H1 (cell line): Measurements from ENCODE around the gene SLC12A8. TPM values are rescaled to one million over a fixed set of nuclear protein-coding genes. Genes with fewer than 3 reads are reported as not detected.

Experiments used
- CTCF ChIA-PET: fragments of 300-600 bp; sonication (Branson Sonifier 250); formaldehyde crosslinking; loops from one replicate; lab custom pipeline; 2021; ENCODE audit not compliant: partially characterized antibody; lab: Charles Lee
- POLR2A ChIA-PET: fragments of 300-600 bp; sonication (Branson Sonifier 250); formaldehyde crosslinking; loops from one replicate; lab custom pipeline; 2021; ENCODE audit warnings: inconsistent platforms; ENCODE audit not compliant: partially characterized antibody; lab: Charles Lee
- DNase-seq, 2 experiments: peaks; one replicate each; pipeline versions ENCODE4 v3.0.0 to v3.0.0-alpha.2; 2010 to 2022; ENCODE audit warnings: low spot score in 2 of 2, low read depth in 1 of 2, mixed read lengths in 1 of 2
- FAIRE-seq: peaks from 2 replicates; lab custom pipeline; 2011; peaks lifted over from hg19 to GRCh38; lab: Jason Lieb, UNC
- H2AFZ ChIP-seq: 2 replicates; pipeline ENCODE4 v1.8.1; 2012; ENCODE audit warnings: low read length, inconsistent platforms
- H2AK5ac ChIP-seq: 2 replicates; pipeline ENCODE4 v1.6.1; 2013; ENCODE audit warnings: low read depth, low read length
- H2BK120ac ChIP-seq: replicated peaks from 2 replicates; pipeline ENCODE3; 2013; ENCODE audit warnings: low read depth, low read length, inconsistent platforms
- H2BK12ac ChIP-seq: 2 replicates; pipeline ENCODE4 v1.6.1; 2013; ENCODE audit warnings: low read depth, low read length
- H2BK15ac ChIP-seq: 2 replicates; pipeline ENCODE4 v1.6.1; 2013; ENCODE audit warnings: low read length
- H2BK20ac ChIP-seq: 2 replicates; pipeline ENCODE4 v1.6.1; 2013; ENCODE audit warnings: low read length
- H2BK5ac ChIP-seq: 2 replicates; pipeline ENCODE4 v1.6.1; 2013; ENCODE audit warnings: low read depth, low read length
- H3K14ac ChIP-seq: 2 replicates; pipeline ENCODE4 v1.6.1; 2013; ENCODE audit warnings: inconsistent platforms; ENCODE audit not compliant: insufficient read length
- H3K18ac ChIP-seq: 2 replicates; pipeline ENCODE4 v1.6.1; 2013; ENCODE audit warnings: low read length; ENCODE audit errors: extremely low read depth
- H3K23ac ChIP-seq: 2 replicates; pipeline ENCODE4 v1.6.1; 2013; ENCODE audit warnings: inconsistent platforms; ENCODE audit not compliant: insufficient read length
- H3K23me2 ChIP-seq: 2 replicates; pipeline ENCODE4 v1.6.1; 2013; ENCODE audit warnings: low read depth, low read length
- H3K27ac ChIP-seq: 2 replicates; pipeline ENCODE4 v1.6.1; 2011; ENCODE audit warnings: low read depth, low read length, inconsistent platforms
- H3K27me3 ChIP-seq, 4 experiments: replicated peaks in 1 of 4; 1 replicate in 1 of 4; 2 replicates in 3 of 4; pipeline versions ENCODE4 v1.6.1 to v1.8.1; 2011 to 2013; ENCODE audit warnings: low read length in 3 of 4, mild to moderate bottlenecking in 3 of 4, inconsistent platforms in 2 of 4, mixed read lengths in 2 of 4, moderate library complexity in 1 of 4; ENCODE audit not compliant: control insufficient read depth in 3 of 4, insufficient read depth in 3 of 4; ENCODE audit errors: extremely low read depth in 1 of 4
- H3K36me3 ChIP-seq, 4 experiments: 2 replicates each; pipeline versions ENCODE4 v1.6.1 to v1.8.1; 2011 to 2013; ENCODE audit warnings: mild to moderate bottlenecking in 4 of 4, low read length in 3 of 4, moderate library complexity in 2 of 4, control low read depth in 1 of 4, inconsistent platforms in 1 of 4; ENCODE audit not compliant: insufficient read depth in 4 of 4, control insufficient read depth in 2 of 4
- H3K4ac ChIP-seq: replicated peaks from 2 replicates; pipeline ENCODE3; 2013; ENCODE audit warnings: low read length, low read depth, mixed read lengths, inconsistent platforms; ENCODE audit not compliant: insufficient read length
- H3K4me1 ChIP-seq, 4 experiments: replicated peaks in 1 of 4; 1 replicate in 1 of 4; 2 replicates in 3 of 4; pipeline versions ENCODE4 v1.6.1 to v1.8.1; 2011 to 2013; ENCODE audit warnings: low read length in 3 of 4, inconsistent platforms in 2 of 4, mixed read lengths in 1 of 4; ENCODE audit not compliant: insufficient read depth in 4 of 4, control insufficient read depth in 3 of 4
- H3K4me2 ChIP-seq, 2 experiments: 2 replicates each; pipeline versions ENCODE4 v1.6.1 to v1.8.1; 2011 to 2013; ENCODE audit warnings: low read depth in 2 of 2, low read length in 2 of 2, control low read depth in 1 of 2, inconsistent platforms in 1 of 2, mild to moderate bottlenecking in 1 of 2; ENCODE audit not compliant: insufficient read depth in 1 of 2
- H3K4me3 ChIP-seq, 4 experiments: fragments of 200-600, 300-600 bp in 1 of 4; sonication (generic), shearing (Covaris generic), sonication (Bioruptor Twin) in 1 of 4; 2 replicates each; pipeline versions ENCODE4 v1.5.1 to v1.8.1; 2011 to 2016; ENCODE audit warnings: low read length in 4 of 4, low read depth in 3 of 4, control low read depth in 2 of 4, inconsistent platforms in 2 of 4, mild to moderate bottlenecking in 2 of 4, mixed read lengths in 1 of 4, moderate library complexity in 1 of 4; ENCODE audit not compliant: insufficient read depth in 2 of 4; ENCODE audit errors: extremely low read depth in 1 of 4
- H3K56ac ChIP-seq: replicated peaks from 2 replicates; pipeline ENCODE3; 2013; ENCODE audit warnings: low read depth, mild to moderate bottlenecking, mixed read lengths, low read length, inconsistent platforms; ENCODE audit not compliant: insufficient read length
- H3K79me1 ChIP-seq: 2 replicates; pipeline ENCODE4 v1.6.1; 2013; ENCODE audit warnings: low read depth, low read length, control low read depth
- H3K79me2 ChIP-seq, 2 experiments: 2 replicates each; pipeline versions ENCODE4 v1.6.1 to v1.8.1; 2012 to 2013; ENCODE audit warnings: low read length in 2 of 2, mild to moderate bottlenecking in 2 of 2, inconsistent platforms in 1 of 2; ENCODE audit not compliant: insufficient read depth in 2 of 2, control insufficient read depth in 1 of 2
- H3K9ac ChIP-seq, 4 experiments: replicated peaks in 1 of 4; 1 replicate in 1 of 4; 2 replicates in 3 of 4; pipeline versions ENCODE4 v1.6.1 to v1.8.1; 2011 to 2013; ENCODE audit warnings: low read depth in 3 of 4, low read length in 3 of 4, control low read depth in 2 of 4, mild to moderate bottlenecking in 2 of 4, moderate library complexity in 2 of 4, inconsistent platforms in 1 of 4; ENCODE audit errors: extremely low read depth in 1 of 4
- H3K9me3 ChIP-seq, 2 experiments: 2 replicates each; pipeline versions ENCODE4 v1.6.1 to v1.8.1; 2012 to 2013; ENCODE audit warnings: mild to moderate bottlenecking in 2 of 2, moderate library complexity in 2 of 2, control low read depth in 1 of 2, inconsistent platforms in 1 of 2, low read depth in 1 of 2, low read length in 1 of 2, mixed read lengths in 1 of 2; ENCODE audit not compliant: insufficient read depth in 2 of 2
- H4K20me1 ChIP-seq, 2 experiments: replicated peaks in 1 of 2; 2 replicates each; pipeline versions ENCODE3 to v1.8.1; 2011 to 2013; ENCODE audit warnings: inconsistent platforms in 2 of 2, low read length in 2 of 2, mild to moderate bottlenecking in 1 of 2; ENCODE audit not compliant: insufficient read depth in 2 of 2, control insufficient read depth in 1 of 2
- H4K5ac ChIP-seq: 2 replicates; pipeline ENCODE4 v1.6.1; 2013; ENCODE audit warnings: low read length, low read depth, mixed read lengths, inconsistent platforms; ENCODE audit not compliant: insufficient read length
- H4K8ac ChIP-seq: 2 replicates; pipeline ENCODE4 v1.8.0; 2013; ENCODE audit warnings: mild to moderate bottlenecking, moderate library complexity, low read length, inconsistent platforms; ENCODE audit not compliant: insufficient read depth; ENCODE audit errors: extremely low read depth
- H4K91ac ChIP-seq: replicated peaks from 2 replicates; pipeline ENCODE3; 2013; ENCODE audit warnings: low read length, mixed read lengths, inconsistent platforms; ENCODE audit not compliant: insufficient read length
- BACH1 ChIP-seq: IDR thresholded peaks from 2 replicates; pipeline ENCODE4 v1.6.1; 2012; ENCODE audit warnings: low read length, improper control_type of control experiment
- CBX8 ChIP-seq: fragments of 300-800, 300-1000 bp; sonication (generic); IDR thresholded peaks from 2 replicates; pipeline ENCODE4 v1.7.1; 2016; ENCODE audit warnings: low read depth, low read length, borderline replicate concordance
- CTBP2 ChIP-seq: IDR thresholded peaks from 2 replicates; pipeline ENCODE4 v1.7.0; 2011; ENCODE audit warnings: borderline replicate concordance, mild to moderate bottlenecking, moderate library complexity, mixed read lengths, low read length; ENCODE audit not compliant: insufficient read depth, insufficient read length
- EGR1 ChIP-seq: IDR thresholded peaks from 2 replicates; pipeline ENCODE4 v1.6.1; 2011; ENCODE audit warnings: low read depth, low read length, borderline replicate concordance
- EP300 ChIP-seq, 2 experiments: IDR thresholded peaks; 1 replicate in 1 of 2; 2 replicates in 1 of 2; pipeline ENCODE4 v1.6.1; 2011 to 2012; ENCODE audit warnings: low read depth in 2 of 2, low read length in 2 of 2, mild to moderate bottlenecking in 2 of 2, borderline replicate concordance in 1 of 2, inconsistent platforms in 1 of 2, moderate library complexity in 1 of 2
- EZH2 ChIP-seq: fragments of 200-600 bp; sonication (generic); IDR thresholded peaks from 2 replicates; pipeline ENCODE4 v1.7.1; 2012; ENCODE audit warnings: low read depth, mild to moderate bottlenecking, moderate library complexity, low read length, inconsistent platforms; ENCODE audit not compliant: severe bottlenecking
- FOSL1 ChIP-seq: IDR thresholded peaks from 2 replicates; pipeline ENCODE4 v1.6.1; 2011; ENCODE audit warnings: mild to moderate bottlenecking, low read depth, low read length, moderate library complexity; ENCODE audit not compliant: insufficient read depth
- GABPA ChIP-seq: IDR thresholded peaks from 2 replicates; pipeline ENCODE4 v1.6.1; 2011; ENCODE audit warnings: mild to moderate bottlenecking, low read length, moderate library complexity, borderline replicate concordance; ENCODE audit not compliant: insufficient read depth
- GTF2F1 ChIP-seq: IDR thresholded peaks from 2 replicates; pipeline ENCODE4 v1.6.1; 2012; ENCODE audit warnings: low read depth, low read length, improper control_type of control experiment, borderline replicate concordance
- MAFK ChIP-seq: IDR thresholded peaks from 2 replicates; pipeline ENCODE4 v1.6.1; 2012; ENCODE audit warnings: low read depth, mild to moderate bottlenecking, improper control_type of control experiment, low read length
- POLR2AphosphoS5 ChIP-seq: IDR thresholded peaks from 2 replicates; pipeline ENCODE4 v1.6.1; 2011; ENCODE audit warnings: low read depth, low read length
- RNF2 ChIP-seq: fragments of 200-900, 300-1000 bp; sonication (generic); IDR thresholded peaks from 2 replicates; pipeline ENCODE4 v1.7.1; 2016; ENCODE audit warnings: borderline replicate concordance, low read depth, mild to moderate bottlenecking, antibody characterized with exemption, low read length; ENCODE audit not compliant: poor library complexity, severe bottlenecking; ENCODE audit errors: missing control alignments
- SRF ChIP-seq: IDR thresholded peaks from 2 replicates; pipeline ENCODE4 v1.6.1; 2011; ENCODE audit warnings: mild to moderate bottlenecking, low read depth, low read length, moderate library complexity
- TAF1 ChIP-seq: IDR thresholded peaks from 2 replicates; pipeline ENCODE4 v1.6.1; 2011; ENCODE audit warnings: mild to moderate bottlenecking, low read depth, low read length
- TAF7 ChIP-seq: optimal IDR thresholded peaks from 2 replicates; pipeline ENCODE3; 2011; ENCODE audit warnings: low read depth, mild to moderate bottlenecking, inconsistent platforms, low read length, moderate library complexity, borderline replicate concordance
- polyA plus RNA-seq, 7 experiments: library from polyadenylated mRNA; depleted of rRNA in 3 of 7; stranded (reverse) in 5 of 7; unstranded in 2 of 7; fragments of >200 nt in 5 of 7; fragments of 200-250 nt in 2 of 7; gene quantifications; 1 replicate in 5 of 7; 2 replicates in 1 of 7; 4 replicates in 1 of 7; pipeline versions ENCODE4 v1.2.1 to v1.2.3, GENCODE V29; 2011 to 2013; ENCODE audit warnings: missing spikeins in 2 of 7, mixed read lengths in 2 of 7
- total RNA-seq: library from RNA; stranded (reverse); fragmentation: NEBNext Ultra II Directional; extraction: Animal tissue kit (Norgen Biotek cat#: 25700); gene quantifications from 2 replicates; pipeline ENCODE4 v1.2.1, GENCODE V29; 2021

The SLC12A8 gene
- total and polyA plus RNA-seq, 2 of the 8 experiments (the other 6 are each of a cell fraction or from before 2014, with no cell fraction given), result 13.7 to 14.4 TPM

DNA sequence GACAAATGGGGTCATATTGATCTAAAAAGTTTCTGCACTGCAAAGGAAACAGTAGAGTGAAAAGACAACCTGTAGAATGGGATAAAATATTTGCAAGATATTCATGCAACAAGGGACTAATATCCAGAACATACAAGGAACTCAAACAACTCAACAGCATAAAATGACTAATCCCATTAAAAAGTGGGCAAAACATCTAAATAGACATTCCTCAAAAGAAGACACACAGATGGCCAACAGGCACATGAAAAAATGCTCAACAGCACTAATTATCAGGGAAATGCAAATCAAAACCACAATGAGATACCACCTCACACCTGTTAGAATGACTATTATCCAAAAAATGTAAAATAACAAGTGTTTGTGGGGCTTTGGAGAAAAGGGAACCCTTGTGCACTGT lies 8.8 kb downstream of the SLC12A8 start:
- no peaks in the 10 kb centered on the region for H3K79me1 ChIP-seq
- H3K4me2 ChIP-seq, result no peak overlapping the region
- no peaks in the 10 kb centered on the region for H3K9me3 ChIP-seq
- H2BK20ac ChIP-seq, result no peak overlapping the region
- no peak overlapping the region for H3K9ac ChIP-seq
- no peaks in the 10 kb centered on the region for H3K4me1 ChIP-seq
- H2AFZ ChIP-seq, result no peak overlapping the region
- POLR2A ChIA-PET, result no interaction called here
- H4K20me1 ChIP-seq, result no peaks in the 10 kb centered on the region
- H3K14ac ChIP-seq, result no peak overlapping the region
- no peak overlapping the region for H3K4me3 ChIP-seq
- H3K23ac ChIP-seq, result no peak overlapping the region
- no peak overlapping the region for H4K5ac ChIP-seq
- H4K91ac ChIP-seq, result no peak overlapping the region
- H3K27ac ChIP-seq, result no peak overlapping the region
- no peak overlapping the region for H2BK5ac ChIP-seq
- no peaks in the 10 kb centered on the region for H3K27me3 ChIP-seq
- no peak overlapping the region for H2BK120ac ChIP-seq
- CTCF ChIA-PET, result interaction anchor here (0.6 to 3.6 kb wide), 5 partner anchors 17 to 1572 kb away, joined by 3 to 21 read pairs (median 3); no protein-coding TSS in a partner anchor
- H3K4ac ChIP-seq, result no peak overlapping the region
- H3K79me2 ChIP-seq, result no peaks in the 10 kb centered on the region
- H3K56ac ChIP-seq, result no peak overlapping the region
- no peak overlapping the region for H3K18ac ChIP-seq
- H2BK12ac ChIP-seq, result no peak overlapping the region
- DNase-seq (no peak), FAIRE-seq (no peak)
- H2AK5ac ChIP-seq, result no peak overlapping the region
- H3K36me3 ChIP-seq, result no peaks in the 10 kb centered on the region
- H2BK15ac ChIP-seq, result no peak overlapping the region
- no peaks in the 10 kb centered on the region; the same call in 1 of the 2 replicates for H3K23me2 ChIP-seq
- H4K8ac ChIP-seq, result no peak overlapping the region
- TF ChIP-seq GABPA (no peak), GTF2F1 (no peak), SRF (no peak), EGR1 (no peak), EZH2 (no peak), MAFK (no peak), CTBP2 (no peak), CBX8 (no peak), POLR2AphosphoS5 (no peak), TAF7 (no peak), RNF2 (no peak), BACH1 (no peak), TAF1 (no peak), FOSL1 (no peak), EP300 (IDR thresholded peaks at IDR 0.05; ENCODE audit: borderline replicate concordance in 1 of 2, low read depth in 2 of 2, low read length in 2 of 2) (no peak)
